GM12878 (cell line): ENCODE measurements around the gene TFCP2L1. TPM values are rescaled to one million over a fixed set of nuclear protein-coding genes. Genes with fewer than 3 reads are reported as not detected.

Source experiments
- ATAC-seq: fragments of 200-7000 bp; cut with Tn5 transposase; 3 replicates; pipeline ENCODE4 v1.9.1; 2020; ENCODE audit warnings: mild to moderate bottlenecking, moderate library complexity
- BruUV-seq: library from RNA; stranded (reverse); fragments of 400-500 nt; replicated peaks from 2 replicates; lab custom pipeline; 2021; lab: Mats Ljungman, UMichigan
- CTCF ChIA-PET: fragments of 300-600 bp; sonication (Branson Sonifier 250); formaldehyde crosslinking; extraction: SDS; loops from one replicate; lab custom pipeline; 2021; ENCODE audit warnings: inconsistent platforms; lab: Yijun Ruan, JAX
- POLR2A ChIA-PET: fragments of 350-600 bp; formaldehyde crosslinking; extraction: SDS; loops from one replicate; lab custom pipeline; 2021; ENCODE audit warnings: inconsistent platforms; lab: Charles Lee
- RAD21 ChIA-PET: fragments of 300-600 bp; sonication (Branson Sonifier 250); formaldehyde crosslinking; loops from one replicate; lab custom pipeline; 2023; ENCODE audit warnings: antibody characterized with exemption; ENCODE audit not compliant: unreplicated experiment; lab: Charles Lee
- SMC1A ChIA-PET: fragments of 300-600 bp; sonication (Branson Sonifier 250); formaldehyde crosslinking; loops from one replicate; lab custom pipeline; 2023; ENCODE audit not compliant: unreplicated experiment, uncharacterized antibody; lab: Charles Lee
- DNase-seq: peaks from one replicate; pipeline ENCODE4 v3.0.0-alpha.2; 2011; ENCODE audit warnings: low read depth, low spot score
- FAIRE-seq: peaks from 3 replicates; lab custom pipeline; 2011; peaks lifted over from hg19 to GRCh38; lab: Jason Lieb, UNC
- H2AFZ ChIP-seq: 2 replicates; pipeline ENCODE4 v1.6.0; 2011; ENCODE audit warnings: low read depth, low read length, control low read depth; ENCODE audit not compliant: control insufficient read depth
- H3K27ac ChIP-seq: 2 replicates; pipeline ENCODE4 v1.5.1; 2011; ENCODE audit warnings: control low read depth; ENCODE audit not compliant: control insufficient read depth, insufficient read depth
- H3K27me3 ChIP-seq, 2 experiments: replicated peaks in 1 of 2; 2 replicates each; pipeline versions ENCODE4 v1.6.0 to v1.6.1; 2011; ENCODE audit warnings: low read length in 1 of 2; ENCODE audit not compliant: control insufficient read depth in 2 of 2, insufficient read depth in 2 of 2
- H3K36me3 ChIP-seq, 2 experiments: 2 replicates each; pipeline ENCODE4 v1.5.1; 2011; ENCODE audit warnings: low read length in 1 of 2; ENCODE audit not compliant: control insufficient read depth in 2 of 2, insufficient read depth in 2 of 2
- H3K4me1 ChIP-seq: 2 replicates; pipeline ENCODE4 v1.6.1; 2011; ENCODE audit warnings: mild to moderate bottlenecking, low read length, moderate library complexity, mixed read lengths; ENCODE audit not compliant: control insufficient read depth, insufficient read depth
- H3K4me2 ChIP-seq: 2 replicates; pipeline ENCODE4 v1.6.0; 2011; ENCODE audit warnings: control low read depth; ENCODE audit not compliant: control insufficient read depth, insufficient read depth
- H3K4me3 ChIP-seq: fragments of 200-600 bp; sonication (generic); 2 replicates; pipeline ENCODE4 v1.5.1; 2016
- H3K79me2 ChIP-seq: 2 replicates; pipeline ENCODE4 v1.6.0; 2011; ENCODE audit warnings: low read length; ENCODE audit not compliant: control insufficient read depth, insufficient read depth
- H3K9ac ChIP-seq: 2 replicates; pipeline ENCODE4 v1.8.0; 2011; ENCODE audit warnings: low read length, control low read depth, mixed read lengths; ENCODE audit not compliant: control insufficient read depth, insufficient read depth
- H3K9me3 ChIP-seq: replicated peaks from 3 replicates; pipeline ENCODE4 v1.5.1; 2011; ENCODE audit warnings: mild to moderate bottlenecking, low read length; ENCODE audit not compliant: control insufficient read depth, insufficient read depth
- H4K20me1 ChIP-seq: 2 replicates; pipeline ENCODE4 v1.6.0; 2011; ENCODE audit not compliant: control insufficient read depth, insufficient read depth
- BACH1 ChIP-seq: fragments of 450-650 bp; IDR thresholded peaks from 2 replicates; pipeline ENCODE4 v1.6.1; 2017; ENCODE audit warnings: mild to moderate bottlenecking, borderline replicate concordance
- CBX3 ChIP-seq: fragments of 200-600 bp; sonication (generic); IDR thresholded peaks from 2 replicates; pipeline ENCODE4 v1.6.1; 2016; ENCODE audit warnings: low read depth, borderline replicate concordance
- CBX5 ChIP-seq: sonication (generic); IDR thresholded peaks from 2 replicates; pipeline ENCODE4 v1.6.1; 2016; ENCODE audit warnings: low read depth, moderate library complexity, mild to moderate bottlenecking, inconsistent platforms
- EZH2 ChIP-seq: IDR thresholded peaks from 2 replicates; pipeline ENCODE4 v1.6.1; 2012; ENCODE audit warnings: low read depth, mild to moderate bottlenecking, control low read depth, inconsistent platforms, low read length, borderline replicate concordance; ENCODE audit not compliant: control insufficient read depth
- IKZF2 ChIP-seq, 2 experiments: fragments of 450-650 bp; IDR thresholded peaks; 2 replicates each; pipeline ENCODE4 v1.6.1; 2017; ENCODE audit warnings: mild to moderate bottlenecking in 2 of 2, moderate library complexity in 2 of 2
- PAX5 ChIP-seq: IDR thresholded peaks from 2 replicates; pipeline ENCODE4 v1.6.1; 2011; ENCODE audit warnings: low read depth, low read length, borderline replicate concordance
- SIX5 ChIP-seq: IDR thresholded peaks from 2 replicates; pipeline ENCODE4 v1.6.1; 2011; ENCODE audit warnings: mild to moderate bottlenecking, low read depth, low read length, moderate library complexity; ENCODE audit not compliant: severe bottlenecking
- SMARCA5 ChIP-seq: fragments of 450-650 bp; IDR thresholded peaks from 2 replicates; pipeline ENCODE4 v1.6.1; 2017; ENCODE audit warnings: mild to moderate bottlenecking
- SMC3 ChIP-seq: IDR thresholded peaks from 2 replicates; pipeline ENCODE4 v1.6.1; 2011; ENCODE audit warnings: low read length, improper control_type of control experiment, borderline replicate concordance
- SUZ12 ChIP-seq: fragments of 200-600 bp; sonication (generic); IDR thresholded peaks from one replicate; pipeline ENCODE4 v1.6.1; 2018; ENCODE audit warnings: antibody characterized with exemption, mild to moderate bottlenecking; ENCODE audit not compliant: unreplicated experiment
- USF1 ChIP-seq: IDR thresholded peaks from 2 replicates; pipeline ENCODE4 v1.6.1; 2011; ENCODE audit warnings: borderline replicate concordance, low read depth, mild to moderate bottlenecking, moderate library complexity, mixed read lengths, low read length; ENCODE audit not compliant: insufficient read depth; ENCODE audit errors: extremely low read length
- WRNIP1 ChIP-seq: IDR thresholded peaks from 2 replicates; pipeline ENCODE4 v1.6.1; 2011; ENCODE audit warnings: low read depth, low read length, improper control_type of control experiment, borderline replicate concordance
- ZBED1 ChIP-seq: IDR thresholded peaks from 2 replicates; pipeline ENCODE4 v1.6.1; 2016; ENCODE audit warnings: borderline replicate concordance
- ZNF217 ChIP-seq: fragments of 450-650 bp; IDR thresholded peaks from 2 replicates; pipeline ENCODE4 v1.6.1; 2017; ENCODE audit warnings: antibody characterized with exemption, mild to moderate bottlenecking
- WGBS: methylation state at CpG from one replicate; pipeline ENCODE4 v1.1.6; 2016; ENCODE audit warnings: low lambda C conversion rate; ENCODE audit not compliant: insufficient replicate concordance, insufficient coverage; ENCODE audit errors: missing lambda C conversion rate; 5-methylcytosine and 5-hydroxymethylcytosine counted together
- in situ Hi-C: fragments of 300-500 bp; cut with MboI; formaldehyde crosslinking; loops from 9 replicates; pipeline ENCODE4 v1.14.3; 2018; ENCODE audit warnings: mixed read lengths
- intact Hi-C: fragments of 100-400 bp; cut with micrococcal nuclease; formaldehyde crosslinking; loops from one replicate; pipeline ENCODE4 v1.14.2; 2022; ENCODE audit not compliant: unreplicated experiment
- polyA plus RNA-seq, 11 experiments: library from polyadenylated mRNA; depleted of rRNA in 4 of 11; unstranded in 6 of 11; stranded (reverse) in 5 of 11; fragments of >200 nt; fragmentation: Nextera tagmentation in 4 of 11; fragmentation: Illumina TruSeq in 1 of 11; extraction: Ambion mirVana in 4 of 11; extraction: Trizol in 1 of 11; gene quantifications; 1 replicate in 1 of 11; 2 replicates in 10 of 11; pipeline versions ENCODE4 v1.2.1 to v1.2.3, GENCODE V29; 2011 to 2016; ENCODE audit warnings: inconsistent platforms in 2 of 11, missing spikeins in 2 of 11, low read depth in 1 of 11
- total RNA-seq, 4 experiments: library from RNA; depleted of rRNA in 3 of 4; stranded (reverse); fragments of >200 nt in 3 of 4; fragmentation: Illumina TruSeq in 1 of 4; extraction: Trizol in 1 of 4; gene quantifications; 2 replicates each; pipeline versions ENCODE4 v1.2.1 to v1.2.3, GENCODE V29; 2013 to 2021

The TFCP2L1 gene
- total and polyA plus RNA-seq, 10 of the 15 experiments (the other 5 are each of a cell fraction or from before 2014, with no cell fraction given), result 0.02 to 0.21 (median 0.09) TPM; not detected in 1

DNA sequence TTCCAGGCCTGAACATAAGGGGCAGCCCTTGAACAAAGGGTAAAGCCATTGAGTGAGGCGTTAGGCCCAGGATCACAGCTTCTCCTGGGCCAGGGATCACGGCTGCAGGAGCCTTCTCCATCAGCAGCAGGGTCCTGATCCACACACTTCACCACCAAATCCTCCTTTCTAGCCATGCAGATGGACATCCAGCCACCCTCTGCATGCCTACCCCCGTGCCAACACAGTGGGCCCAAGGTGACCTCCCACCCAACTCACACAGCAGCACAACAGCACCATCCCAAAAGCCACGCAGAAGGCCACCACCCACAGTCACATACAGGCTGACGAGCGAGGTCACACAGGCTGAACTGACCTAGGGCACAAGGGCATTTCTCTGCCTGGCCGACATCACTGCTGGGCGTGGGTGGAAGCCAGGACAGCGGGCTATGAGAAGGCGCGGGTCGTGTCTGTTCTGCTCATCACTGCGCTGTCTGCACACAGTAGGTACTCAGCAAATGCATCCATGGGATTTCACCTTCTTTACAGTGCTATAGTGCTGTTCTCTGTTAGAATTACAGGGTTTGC lies 31.2 kb downstream of the TFCP2L1 start (continued):
- TF ChIP-seq IKZF2 (IDR thresholded peaks at IDR 0.05) (no peak), SMARCA5 (no peak), BACH1 (no peak), SUZ12 (no peak), ZNF217 (no peak), SIX5 (no peak), EZH2 (no peak), PAX5 (no peak), WRNIP1 (no peak), CBX5 (no peak)

GRCh38 chr2:121253021-121253673 lies 31.9 kb downstream of the TFCP2L1 start:
- Histone ChIP-seq H3K36me3 (no peaks in the 10 kb centered on the region), H2AFZ (no peak overlapping the region), H3K4me1 (no peaks in the 10 kb centered on the region), H3K4me2 (no peak overlapping the region), H3K9ac (no peak overlapping the region), H3K27me3 (no peaks in the 10 kb centered on the region; a peak in 2 of 4 replicates), H4K20me1 (no peaks in the 10 kb centered on the region), H3K79me2 (no peaks in the 10 kb centered on the region), H3K9me3 (no peaks in the 10 kb centered on the region), H3K4me3 (no peak overlapping the region), H3K27ac (no peak overlapping the region)
- in situ Hi-C loops, result no loop called here
- WGBS, result 53% methylated on average over 12 of the region's 12 CpGs
- RAD21 ChIA-PET, result no interaction called here
- TF ChIP-seq SMC3, result no peak
- no peak for TF ChIP-seq ZBED1
- no peak for TF ChIP-seq USF1
- no peak for TF ChIP-seq CBX5
- TF ChIP-seq CBX3, result no peak
- ATAC-seq, result no peak
- DNase-seq, result no peak
- intact Hi-C loops, result no loop called here
- POLR2A ChIA-PET, result no interaction called here
- FAIRE-seq, result no peak
- CTCF ChIA-PET, result no interaction called here
- no TSS peak for BruUV-seq
- SMC1A ChIA-PET, result no interaction called here
